ENCODE data around the gene KLHL35. TPM values are rescaled to one million over a fixed set of nuclear protein-coding genes. Genes with fewer than 3 reads are reported as not detected.

KLHL35 gene
- total and polyA plus RNA-seq, 2 experiments from 2014 or later: 0.10 to 0.28 TPM

GRCh38 chr11:75467881-75468280 lies 34.9 kb upstream of the KLHL35 start:
- H3K36me3 Mint-ChIP-seq (ENCODE audit: low read depth): no peaks in the 10 kb centered on the region
- Histone ChIP-seq H3K36me3 (ENCODE audit: insufficient read depth) (no peaks in the 10 kb centered on the region), H3K79me2 (replicated peaks; ENCODE audit: insufficient read depth) (no peaks in the 10 kb centered on the region), H4K20me1 (replicated peaks; ENCODE audit: insufficient read depth) (no peaks in the 10 kb centered on the region), H3K4me1 (ENCODE audit: insufficient read depth) (no peaks in the 10 kb centered on the region; the same call in 1 of the 2 replicates), H3K27ac (ENCODE audit: low read depth) (no peak overlapping the region), H3K9me2 (ENCODE audit: insufficient read depth) (no peaks in the 10 kb centered on the region), H3K4me2 (no peak overlapping the region), H3K4me3 (no peak overlapping the region), H3K27me3 (ENCODE audit: insufficient read depth) (no peaks in the 10 kb centered on the region), H2AFZ (no peak overlapping the region), H3F3A (replicated peaks; ENCODE audit: low read depth) (no peaks in the 10 kb centered on the region)
- peaks cover 7% of the 10 kb centered on the region for H3K27me3 Mint-ChIP-seq (ENCODE audit: insufficient read depth, low read depth, poor library complexity)
- H3K4me1 Mint-ChIP-seq: peaks cover 40% of the 10 kb centered on the region
- no peak overlapping the region for H3K27ac Mint-ChIP-seq
- DNase-seq (ENCODE audit: low spot score): no peak
- ATAC-seq: no peak
- TF ChIP-seq CTCF (conservative IDR thresholded peaks at IDR 0.05; ENCODE audit: low read depth in 2 of 2) (no peak), JUNB (IDR thresholded peaks at IDR 0.05; ENCODE audit: unreplicated experiment) (no peak), REST (IDR thresholded peaks at IDR 0.05; ENCODE audit: unreplicated experiment) (no peak), EZH2 (IDR thresholded peaks at IDR 0.05; ENCODE audit: low read depth, unreplicated experiment) (no peak), ZNF462 (CRISPR knock-in tag; IDR thresholded peaks at IDR 0.05) (no peak), EZH2phosphoT487 (IDR thresholded peaks at IDR 0.05; ENCODE audit: unreplicated experiment) (no peak), ZNF114 (CRISPR knock-in tag; IDR thresholded peaks at IDR 0.05) (no peak), POLR2AphosphoS5 (IDR thresholded peaks at IDR 0.05; ENCODE audit: low read depth) (no peak), ETS1 (IDR thresholded peaks at IDR 0.05) (no peak), ZNF331 (CRISPR knock-in tag; IDR thresholded peaks at IDR 0.05; ENCODE audit: low read depth) (no peak), STAT1 (IDR thresholded peaks at IDR 0.05; ENCODE audit: unreplicated experiment) (no peak), NANOG (IDR thresholded peaks at IDR 0.05; ENCODE audit: borderline replicate concordance) (no peak), CREB1 (CRISPR knock-in tag; IDR thresholded peaks at IDR 0.05; ENCODE audit: low read depth) (no peak)
- H3K4me3 Mint-ChIP-seq: no peak overlapping the region
- no peaks in the 10 kb centered on the region for H3K9me3 Mint-ChIP-seq

Measured in GM23338 (cell line).